Ectodermal cell (in vitro differentiated cells): ENCODE measurements around the gene ZDHHC14.

Experiments
- H3K27ac ChIP-seq: 2 replicates; pipeline ENCODE4 v1.7.0; 2013; ENCODE audit warnings: mild to moderate bottlenecking, low read depth, low read length; ENCODE audit not compliant: insufficient read depth, poor library complexity, severe bottlenecking
- H3K27me3 ChIP-seq: 2 replicates; pipeline ENCODE4 v1.7.0; 2013; ENCODE audit warnings: mild to moderate bottlenecking, low read length; ENCODE audit not compliant: insufficient read depth, control insufficient read depth, poor library complexity, severe bottlenecking
- H3K36me3 ChIP-seq: one replicate; pipeline ENCODE4 v1.7.0; 2013; ENCODE audit warnings: low read length; ENCODE audit not compliant: control insufficient read depth, insufficient read depth
- H3K4me1 ChIP-seq: one replicate; pipeline ENCODE4 v1.7.0; 2013; ENCODE audit warnings: low read length; ENCODE audit not compliant: control insufficient read depth, insufficient read depth
- H3K4me3 ChIP-seq: 2 replicates; pipeline ENCODE4 v1.7.0; 2013; ENCODE audit warnings: low read depth, low read length, control low read depth; ENCODE audit not compliant: insufficient read depth
- H3K9me3 ChIP-seq: 2 replicates; pipeline ENCODE4 v1.7.0; 2013; ENCODE audit warnings: mild to moderate bottlenecking, low read length, moderate library complexity; ENCODE audit not compliant: control insufficient read depth
- WGBS, 2 experiments: methylation state at CpG; one replicate each; pipeline ENCODE4 v1.1.7; 2013; ENCODE audit warnings: missing lambda C conversion rate in 2 of 2; 5-methylcytosine and 5-hydroxymethylcytosine counted together

The ZDHHC14 gene

GRCh38 chr6:157358287-157358686 is 22.7 kb upstream of the ZDHHC14 start:
- Histone ChIP-seq H3K36me3 (no peaks in the 10 kb centered on the region), H3K4me3 (no peak overlapping the region), H3K27ac (no peak overlapping the region), H3K4me1 (no peaks in the 10 kb centered on the region), H3K27me3 (no peaks in the 10 kb centered on the region), H3K9me3 (no peaks in the 10 kb centered on the region)
- 89 to 91% methylated on average over 8 of the region's 8 CpGs for WGBS, 2 experiments

- no peaks in the 10 kb centered on the region for H3K4me1 ChIP-seq
- no peak overlapping the region for H3K4me3 ChIP-seq
- no peak overlapping the region for H3K27ac ChIP-seq
- no peaks in the 10 kb centered on the region for H3K9me3 ChIP-seq
- H3K27me3 ChIP-seq: no peaks in the 10 kb centered on the region
- no peaks in the 10 kb centered on the region for H3K36me3 ChIP-seq
- 93 to 94% methylated on average over 3 of the region's 3 CpGs for WGBS, 2 experiments
These were observed 19.1 kb upstream of the ZDHHC14 start for GRCh38 chr6:157361886-157362285.

DNA sequence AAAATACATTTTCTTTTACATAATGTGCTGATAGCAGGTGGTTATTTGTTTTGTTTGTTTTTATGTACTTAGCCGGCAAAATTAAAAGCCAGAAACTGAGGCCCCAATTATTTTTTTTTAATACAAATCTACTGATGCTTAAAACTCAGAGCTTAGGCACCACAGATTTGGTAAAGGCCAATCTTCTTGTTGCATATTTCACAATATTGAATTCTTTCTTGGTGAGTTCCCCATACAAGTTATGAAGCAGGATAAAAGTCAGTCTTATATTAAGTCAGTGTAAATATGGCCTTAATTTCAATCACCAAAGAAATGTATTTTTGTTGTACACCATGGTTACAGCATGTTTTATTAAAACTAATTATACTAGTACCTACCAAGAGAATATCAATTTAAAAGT is 16.3 kb upstream of the ZDHHC14 start:
- Histone ChIP-seq H3K4me3 (no peak overlapping the region), H3K4me1 (no peaks in the 10 kb centered on the region), H3K27ac (no peak overlapping the region), H3K36me3 (no peaks in the 10 kb centered on the region), H3K27me3 (no peaks in the 10 kb centered on the region), H3K9me3 (no peaks in the 10 kb centered on the region)
- WGBS, 2 experiments: 100% methylated on average over 1 of the region's 1 CpG; no CpG with 5 or more reads in 1 of the 2 experiments

- H3K27me3 ChIP-seq: no peaks in the 10 kb centered on the region
- WGBS, 2 experiments: 89 to 93% methylated on average over 10 to 11 of the region's 11 CpGs
These were observed 14.3 kb upstream of the ZDHHC14 start for GRCh38 chr6:157366648-157367047.

DNA sequence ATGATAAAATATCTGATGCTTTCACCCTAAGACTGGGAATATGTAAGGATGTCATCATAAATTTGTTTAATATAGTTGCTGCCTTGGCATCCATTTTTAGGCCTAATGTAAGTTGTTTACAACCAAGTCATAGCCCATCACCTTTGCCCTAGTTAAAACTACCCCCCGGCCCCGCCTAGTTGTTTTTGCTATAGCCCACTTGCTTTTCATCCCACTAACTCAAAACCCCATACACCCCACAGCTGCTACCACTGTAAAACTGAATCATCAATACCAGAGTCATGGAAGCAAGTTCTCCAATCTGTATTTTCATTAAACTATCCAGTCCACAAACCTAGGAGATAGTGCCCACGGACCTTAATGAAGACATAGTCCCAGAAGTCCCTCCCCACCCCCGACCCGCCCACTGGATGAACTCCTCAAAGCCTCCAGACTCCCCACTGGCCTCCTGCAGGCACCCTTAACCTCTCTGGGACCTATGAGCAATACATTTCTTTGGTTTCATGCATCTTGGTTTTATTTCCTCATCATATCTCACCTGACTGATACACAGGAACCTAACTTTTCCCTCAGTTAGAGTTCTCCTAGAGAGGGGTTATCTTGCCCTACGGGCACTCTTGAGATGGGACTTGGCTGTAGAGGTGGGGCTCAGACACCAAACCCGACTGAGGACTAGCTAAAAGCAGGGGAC is 12.5 kb upstream of the ZDHHC14 start:
- no peak overlapping the region for H3K27ac ChIP-seq
- 88 to 90% methylated on average over 7 of the region's 7 CpGs for WGBS, 2 experiments

More at GRCh38 chr6:157366648-157367047, 14.3 kb upstream of the ZDHHC14 start:
- Histone ChIP-seq H3K4me3 (no peak overlapping the region), H3K9me3 (no peaks in the 10 kb centered on the region), H3K4me1 (no peaks in the 10 kb centered on the region), H3K36me3 (no peaks in the 10 kb centered on the region), H3K27ac (no peak overlapping the region)

GRCh38 chr6:157370755-157371154 is 10.2 kb upstream of the ZDHHC14 start:
- Histone ChIP-seq H3K27ac (no peak overlapping the region), H3K4me3 (no peak overlapping the region), H3K4me1 (peaks cover 7% of the 10 kb centered on the region), H3K36me3 (no peaks in the 10 kb centered on the region), H3K27me3 (no peaks in the 10 kb centered on the region), H3K9me3 (no peaks in the 10 kb centered on the region)
- 85 to 93% methylated on average over 1 of the region's 1 CpG for WGBS, 2 experiments

More for the DNA sequence above, 12.5 kb upstream of the ZDHHC14 start:
- Histone ChIP-seq H3K4me1 (no peaks in the 10 kb centered on the region), H3K9me3 (no peaks in the 10 kb centered on the region), H3K4me3 (no peak overlapping the region), H3K27me3 (no peaks in the 10 kb centered on the region), H3K36me3 (no peaks in the 10 kb centered on the region)

GRCh38 chr6:157372501-157373280 is 8.3 kb upstream of the ZDHHC14 start:
- Histone ChIP-seq H3K27ac (no peak overlapping the region), H3K4me1 (peaks cover 7% of the 10 kb centered on the region), H3K36me3 (no peaks in the 10 kb centered on the region), H3K27me3 (no peaks in the 10 kb centered on the region), H3K4me3 (no peak overlapping the region), H3K9me3 (no peaks in the 10 kb centered on the region)
- WGBS, 2 experiments: 91 to 95% methylated on average over 9 to 10 of the region's 10 CpGs

DNA sequence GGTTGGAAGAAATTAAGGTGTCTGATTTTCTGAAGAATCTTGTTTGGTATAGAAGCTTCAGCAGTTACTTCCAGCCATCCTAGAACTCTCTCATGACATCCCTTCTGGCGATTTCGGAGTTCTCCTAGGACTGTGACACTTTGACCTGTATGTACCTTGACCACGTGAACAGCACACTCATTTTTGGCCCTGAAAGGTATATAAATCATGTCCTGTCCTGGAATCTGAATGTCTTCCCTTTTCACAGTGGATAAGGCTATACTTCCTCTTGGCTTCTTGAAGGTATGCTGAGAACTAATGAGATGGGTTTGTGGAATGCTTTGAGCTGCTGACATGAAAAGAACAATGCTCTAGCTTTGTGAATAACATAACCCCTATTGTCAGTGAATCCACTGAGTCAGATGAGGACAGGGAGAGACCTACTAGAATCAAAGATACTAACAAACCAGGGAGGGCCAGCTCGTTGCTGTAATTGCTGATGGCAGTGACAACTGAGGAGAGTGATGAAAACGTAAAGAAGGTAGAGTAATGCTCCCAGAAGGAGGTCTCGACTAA is 6.0 kb upstream of the ZDHHC14 start:
- Histone ChIP-seq H3K27ac (no peak overlapping the region), H3K4me3 (no peak overlapping the region), H3K36me3 (no peaks in the 10 kb centered on the region), H3K27me3 (no peaks in the 10 kb centered on the region), H3K4me1 (peaks cover 7% of the 10 kb centered on the region), H3K9me3 (no peaks in the 10 kb centered on the region)
- 44 to 50% methylated on average over 6 of the region's 6 CpGs for WGBS, 2 experiments

GRCh38 chr6:157376241-157376640 is 4.7 kb upstream of the ZDHHC14 start:
- no peaks in the 10 kb centered on the region for H3K9me3 ChIP-seq
- H3K4me3 ChIP-seq: no peak overlapping the region
- H3K27me3 ChIP-seq: no peaks in the 10 kb centered on the region
- H3K36me3 ChIP-seq: no peaks in the 10 kb centered on the region
- WGBS, 2 experiments: 100% methylated on average over 3 of the region's 3 CpGs; no CpG with 5 or more reads in 1 of the 2 experiments
- no peak overlapping the region for H3K27ac ChIP-seq
- H3K4me1 ChIP-seq: peaks cover 7% of the 10 kb centered on the region

DNA sequence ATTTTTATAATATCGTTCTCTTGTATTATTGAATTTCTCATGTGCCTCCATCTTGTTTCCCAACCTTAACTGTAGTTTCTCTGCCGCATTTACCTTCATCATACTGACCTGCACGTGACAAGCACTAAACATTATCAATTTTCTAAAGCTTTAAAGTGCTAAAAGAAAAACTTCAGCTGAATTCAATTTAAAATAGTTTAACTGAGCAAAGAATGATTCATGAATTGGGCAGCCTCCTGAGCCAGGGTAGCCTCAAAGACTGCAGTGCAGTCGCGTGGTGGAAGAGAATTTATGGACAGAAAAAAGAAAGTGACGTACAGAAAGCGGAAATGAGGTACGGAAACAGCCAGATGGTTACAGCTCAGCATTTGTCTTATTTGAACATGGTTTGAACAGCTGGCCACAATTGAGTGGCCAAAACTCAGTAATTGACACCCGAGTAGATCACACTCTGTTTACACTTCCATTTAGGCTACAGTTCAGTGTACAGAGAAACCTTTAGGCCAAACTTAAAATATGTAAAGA is 4.2 kb upstream of the ZDHHC14 start:
- Histone ChIP-seq H3K4me1 (peaks cover 7% of the 10 kb centered on the region), H3K27ac (no peak overlapping the region), H3K9me3 (no peaks in the 10 kb centered on the region), H3K27me3 (peaks cover under 1% of the 10 kb centered on the region), H3K4me3 (no peak overlapping the region), H3K36me3 (no peaks in the 10 kb centered on the region)
- 93 to 95% methylated on average over 9 of the region's 9 CpGs for WGBS, 2 experiments
